ENCODE measurements around the gene PPP1R27.
"Not testable (repeated sequence)": the region's sequence is repeated elsewhere in the genome, so short reads cannot be mapped to it uniquely, and the experiment has no call there.

PPP1R27 gene

DNA sequence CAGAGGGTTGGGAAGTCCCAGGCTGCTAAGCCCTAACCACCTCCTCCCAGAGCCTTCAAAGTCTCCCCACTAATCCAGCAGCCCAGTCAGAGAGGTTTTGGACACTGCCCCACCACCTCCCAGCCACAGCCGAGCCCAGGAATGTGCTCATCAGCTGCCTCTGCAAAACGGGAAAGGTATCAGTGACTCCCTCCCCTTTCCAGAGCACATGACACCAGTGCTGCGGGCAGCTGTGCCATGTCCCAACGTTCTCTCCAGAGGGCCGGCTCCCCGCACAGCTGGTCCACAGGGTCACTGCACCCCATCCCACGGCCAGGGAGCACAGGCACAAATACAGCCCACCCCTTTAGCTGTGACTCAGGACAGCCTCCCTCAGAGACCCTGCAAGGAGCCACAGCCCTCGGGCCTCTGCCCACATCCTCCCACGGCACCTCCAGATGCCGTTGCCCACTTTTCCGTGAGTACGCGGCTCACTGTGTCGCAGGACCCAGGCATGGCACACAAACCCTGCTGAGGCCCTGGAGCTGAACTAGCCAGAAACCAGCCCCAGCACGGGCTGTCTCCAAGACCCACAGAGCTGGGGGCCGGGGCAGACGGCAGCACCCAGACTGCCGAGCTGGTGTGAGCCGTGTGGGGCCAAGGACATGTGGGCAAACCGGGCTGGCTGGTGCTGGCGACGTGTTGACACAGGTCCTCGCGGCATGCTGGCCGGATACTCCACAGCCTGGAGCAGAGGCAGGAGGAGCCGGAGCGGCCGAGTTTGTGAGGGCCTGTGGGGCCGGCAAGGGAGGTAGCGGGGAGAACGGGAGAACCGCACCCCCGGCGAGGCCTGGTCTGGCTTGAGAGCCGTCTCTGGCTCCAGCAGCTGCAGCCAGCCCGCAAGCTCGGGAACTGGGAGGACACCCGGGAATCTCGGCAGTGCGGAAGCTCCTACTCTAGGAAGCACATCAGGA lies 6.3 kb upstream of the PPP1R27 start:
- Histone ChIP-seq H3K27me3 (ENCODE audit: control insufficient read depth in 1 of 2, insufficient read depth in 2 of 2, low read length in 2 of 2) (no peaks in the 10 kb centered on the region), H3K36me3 (ENCODE audit: control insufficient read depth in 1 of 2, insufficient read depth in 2 of 2, low read length in 2 of 2) (peaks cover 31 to 36% of the 10 kb centered on the region in 2 donors), H3K27ac (ENCODE audit: low read depth, low read length) (no peak overlapping the region), H3K4me1 (ENCODE audit: control insufficient read depth in 1 of 2, insufficient read depth in 2 of 2, low read length in 2 of 2) (no peaks in the 10 kb centered on the region), H3K9me3 (ENCODE audit: control insufficient read depth in 1 of 2, low read length in 2 of 2) (no peaks in the 10 kb centered on the region), H3K9ac (ENCODE audit: low read depth in 1 of 2, low read length in 2 of 2) (no peak overlapping the region), H3K4me3 (ENCODE audit: low read depth in 1 of 2, low read length in 2 of 2) (no peak overlapping the region)

DNA sequence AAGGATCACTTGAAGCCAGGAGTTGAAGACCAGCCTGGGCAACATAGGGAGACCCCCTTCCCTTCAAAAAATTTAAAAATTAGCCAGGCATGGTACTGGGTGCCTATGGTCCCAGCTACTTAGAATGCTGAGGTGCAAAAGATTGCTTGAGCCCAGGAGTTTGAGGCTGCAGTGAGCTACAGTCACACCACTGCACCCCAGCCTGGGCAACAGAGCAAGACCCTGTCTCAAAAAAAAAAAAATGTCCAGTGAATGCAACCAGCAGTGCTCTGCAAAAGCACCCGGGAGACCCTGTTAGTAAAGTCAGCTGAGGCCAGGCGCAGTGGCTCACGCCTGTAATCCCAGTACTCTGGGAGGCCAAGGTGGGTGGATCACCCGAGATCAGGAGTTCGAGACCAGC lies 5.2 kb upstream of the PPP1R27 start:
- not testable (repeated sequence) for H3K4me1 ChIP-seq (ENCODE audit: control insufficient read depth in 1 of 2, insufficient read depth in 2 of 2, low read length in 2 of 2); H3K27ac ChIP-seq (ENCODE audit: low read depth, low read length); H3K4me3 ChIP-seq (ENCODE audit: low read depth in 1 of 2, low read length in 2 of 2); H3K27me3 ChIP-seq (ENCODE audit: control insufficient read depth in 1 of 2, insufficient read depth in 2 of 2, low read length in 2 of 2); H3K9me3 ChIP-seq (ENCODE audit: control insufficient read depth in 1 of 2, low read length in 2 of 2); H3K9ac ChIP-seq (ENCODE audit: low read depth in 1 of 2, low read length in 2 of 2)
- peaks cover 21 to 26% of the 10 kb centered on the region in 2 donors for H3K36me3 ChIP-seq (ENCODE audit: control insufficient read depth in 1 of 2, insufficient read depth in 2 of 2, low read length in 2 of 2)

DNA sequence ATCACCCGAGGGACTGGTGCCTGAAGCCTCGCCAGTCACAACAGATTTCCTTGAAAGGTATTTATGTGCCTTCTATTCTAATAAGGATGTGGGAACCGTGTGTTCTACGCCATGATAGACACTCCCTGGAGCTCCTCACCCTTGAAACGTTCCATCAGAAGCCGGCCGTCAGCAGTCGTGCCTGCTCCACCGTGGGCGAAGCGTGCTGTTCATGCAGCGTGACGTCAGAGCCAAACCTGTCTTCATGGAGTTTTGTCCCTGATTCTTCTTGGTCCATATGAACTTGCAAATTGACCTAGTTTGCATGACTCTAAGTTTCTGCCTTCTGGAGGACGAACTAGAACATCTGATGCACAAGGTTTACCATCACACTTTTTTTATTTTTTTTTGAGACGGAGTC lies 4.5 kb upstream of the PPP1R27 start:
- Histone ChIP-seq H3K9ac (ENCODE audit: low read depth in 1 of 2, low read length in 2 of 2) (no peak overlapping the region), H3K27me3 (ENCODE audit: control insufficient read depth in 1 of 2, insufficient read depth in 2 of 2, low read length in 2 of 2) (no peaks in the 10 kb centered on the region), H3K27ac (ENCODE audit: low read depth, low read length) (no peak overlapping the region)

DNA sequence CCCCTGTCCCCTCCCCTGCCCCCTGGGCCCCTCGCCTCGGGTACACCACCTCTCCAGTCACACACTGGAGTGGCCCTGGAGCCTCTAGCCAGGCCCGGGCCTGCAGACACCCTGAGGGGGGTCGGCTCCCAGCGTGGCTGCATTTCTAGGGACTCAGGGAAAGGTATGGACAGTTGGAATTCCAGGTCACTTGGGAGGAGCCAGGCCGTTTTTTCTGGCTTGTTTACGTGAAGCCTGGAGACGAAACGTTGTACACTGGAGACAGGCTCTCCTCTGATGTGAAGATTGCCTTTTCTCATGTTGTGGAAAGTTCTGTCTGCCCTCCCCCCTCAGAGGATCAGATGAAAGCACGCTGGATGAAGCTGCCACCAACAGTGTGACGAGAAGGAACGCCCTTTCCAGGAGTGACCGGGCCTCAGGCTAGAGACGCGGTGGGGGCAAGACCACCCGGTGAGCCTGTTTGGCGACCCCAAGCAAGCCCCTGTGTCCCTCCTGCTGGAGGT lies 4.0 kb upstream of the PPP1R27 start:
- H3K27ac ChIP-seq (ENCODE audit: low read depth, low read length): no peak overlapping the region
- H3K27me3 ChIP-seq (ENCODE audit: control insufficient read depth in 1 of 2, insufficient read depth in 2 of 2, low read length in 2 of 2): no peaks in the 10 kb centered on the region
- H3K36me3 ChIP-seq (ENCODE audit: control insufficient read depth in 1 of 2, insufficient read depth in 2 of 2, low read length in 2 of 2): peaks cover 8 to 13% of the 10 kb centered on the region in 2 donors
- peaks cover 1 to 3% of the 10 kb centered on the region in 2 donors for H3K4me1 ChIP-seq (ENCODE audit: control insufficient read depth in 1 of 2, insufficient read depth in 2 of 2, low read length in 2 of 2)
- H3K4me3 ChIP-seq (ENCODE audit: low read depth in 1 of 2, low read length in 2 of 2): no peak overlapping the region
- H3K9ac ChIP-seq (ENCODE audit: low read depth in 1 of 2, low read length in 2 of 2): no peak overlapping the region
- no peaks in the 10 kb centered on the region for H3K9me3 ChIP-seq (ENCODE audit: control insufficient read depth in 1 of 2, low read length in 2 of 2)

More for the DNA sequence above, 4.5 kb upstream of the PPP1R27 start:
- Histone ChIP-seq H3K4me1 (ENCODE audit: control insufficient read depth in 1 of 2, insufficient read depth in 2 of 2, low read length in 2 of 2) (no peaks in the 10 kb centered on the region), H3K36me3 (ENCODE audit: control insufficient read depth in 1 of 2, insufficient read depth in 2 of 2, low read length in 2 of 2) (peaks cover 13 to 18% of the 10 kb centered on the region in 2 donors), H3K9me3 (ENCODE audit: control insufficient read depth in 1 of 2, low read length in 2 of 2) (no peaks in the 10 kb centered on the region), H3K4me3 (ENCODE audit: low read depth in 1 of 2, low read length in 2 of 2) (no peak overlapping the region)

- Histone ChIP-seq H3K27ac (ENCODE audit: low read depth, low read length) (no peak overlapping the region), H3K4me3 (ENCODE audit: low read depth in 1 of 2, low read length in 2 of 2) (no peak overlapping the region), H3K9me3 (ENCODE audit: control insufficient read depth in 1 of 2, low read length in 2 of 2) (no peaks in the 10 kb centered on the region), H3K4me1 (ENCODE audit: control insufficient read depth in 1 of 2, insufficient read depth in 2 of 2, low read length in 2 of 2) (peaks cover 5 to 7% of the 10 kb centered on the region in 2 donors), H3K27me3 (ENCODE audit: control insufficient read depth in 1 of 2, insufficient read depth in 2 of 2, low read length in 2 of 2) (no peaks in the 10 kb centered on the region), H3K36me3 (ENCODE audit: control insufficient read depth in 1 of 2, insufficient read depth in 2 of 2, low read length in 2 of 2) (peaks cover 0 to 2% of the 10 kb centered on the region in 2 donors), H3K9ac (ENCODE audit: low read depth in 1 of 2, low read length in 2 of 2) (no peak overlapping the region)
Observed at GRCh38 chr17:81837641-81838040, 2.8 kb upstream of the PPP1R27 start.

GRCh38 chr17:81833921-81834830 lies 674 bp downstream of the PPP1R27 start:
- Histone ChIP-seq H3K4me3 (ENCODE audit: low read depth in 1 of 2, low read length in 2 of 2) (peak overlapping the region; percentile 77 to 79), H3K27ac (ENCODE audit: low read depth, low read length) (peak overlapping the region; percentile 92), H3K27me3 (ENCODE audit: control insufficient read depth in 1 of 2, insufficient read depth in 2 of 2, low read length in 2 of 2) (no peaks in the 10 kb centered on the region), H3K4me1 (ENCODE audit: control insufficient read depth in 1 of 2, insufficient read depth in 2 of 2, low read length in 2 of 2) (peaks cover 18 to 20% of the 10 kb centered on the region in 2 donors), H3K9me3 (ENCODE audit: control insufficient read depth in 1 of 2, low read length in 2 of 2) (no peaks in the 10 kb centered on the region), H3K9ac (ENCODE audit: low read depth in 1 of 2, low read length in 2 of 2) (peak overlapping the region; percentile 69 to 81), H3K36me3 (ENCODE audit: control insufficient read depth in 1 of 2, insufficient read depth in 2 of 2, low read length in 2 of 2) (no peaks in the 10 kb centered on the region)

GRCh38 chr17:81833160-81833920 lies 1.5 kb downstream of the PPP1R27 start, which contains the start of gene MCRIP1:
MCRIP1 (minus strand) TSS chr17:81833291; CDS start chr17:81824506, 8,785 bp downstream.
- peak within 1 kb of the TSS; percentile 92 for H3K27ac ChIP-seq (ENCODE audit: low read depth, low read length)
- peak within 1 kb of the TSS; percentile 79 to 87 for H3K4me3 ChIP-seq (ENCODE audit: low read depth in 1 of 2, low read length in 2 of 2)
- H3K27me3 ChIP-seq (ENCODE audit: control insufficient read depth in 1 of 2, insufficient read depth in 2 of 2, low read length in 2 of 2): no peaks in the 10 kb centered on the region
- H3K36me3 ChIP-seq (ENCODE audit: control insufficient read depth in 1 of 2, insufficient read depth in 2 of 2, low read length in 2 of 2): no peaks in the 10 kb centered on the region
- H3K9me3 ChIP-seq (ENCODE audit: control insufficient read depth in 1 of 2, low read length in 2 of 2): no peaks in the 10 kb centered on the region
- H3K9ac ChIP-seq (ENCODE audit: low read depth in 1 of 2, low read length in 2 of 2): peak within 1 kb of the TSS; percentile 88 to 92
- peaks cover 18 to 20% of the 10 kb centered on the region in 2 donors for H3K4me1 ChIP-seq (ENCODE audit: control insufficient read depth in 1 of 2, insufficient read depth in 2 of 2, low read length in 2 of 2)

GRCh38 chr17:81832608-81833159 lies 2.2 kb downstream of the PPP1R27 start:
- Histone ChIP-seq H3K9ac (ENCODE audit: low read depth in 1 of 2, low read length in 2 of 2) (peak overlapping the region; percentile 88 to 92), H3K4me1 (ENCODE audit: control insufficient read depth in 1 of 2, insufficient read depth in 2 of 2, low read length in 2 of 2) (peaks cover 18 to 20% of the 10 kb centered on the region in 2 donors)

DNA sequence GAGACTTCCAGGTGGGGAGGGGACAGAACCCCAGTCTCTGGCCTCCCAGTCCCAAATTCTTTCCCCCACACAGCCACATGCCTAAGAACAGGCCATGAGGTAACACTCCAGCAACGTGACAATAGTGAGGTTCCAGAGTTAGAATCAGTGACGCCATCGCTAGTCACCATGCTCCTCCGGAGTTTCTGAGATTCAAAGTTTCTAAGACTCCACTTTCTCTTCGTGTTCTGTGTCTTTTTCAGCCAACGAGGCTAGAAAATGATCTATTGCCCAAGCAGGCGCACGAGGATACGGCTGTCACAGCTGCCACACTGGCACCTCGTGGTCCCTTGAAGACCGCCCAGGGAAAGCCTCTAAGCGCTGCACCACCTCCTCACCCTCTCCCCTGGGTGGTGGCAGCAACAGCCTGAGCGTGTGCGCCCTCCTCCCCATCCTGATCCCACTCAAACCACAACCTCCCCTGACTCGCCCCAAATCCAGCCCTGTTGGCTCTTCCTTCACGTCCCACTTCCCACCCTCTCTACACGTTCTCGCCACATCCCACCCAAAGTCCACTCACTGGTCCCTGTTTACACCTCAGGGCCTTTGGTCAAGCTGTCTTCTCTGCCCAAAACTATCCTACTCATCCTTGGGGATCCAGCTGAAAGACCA lies 2.8 kb downstream of the PPP1R27 start:
- H3K4me1 ChIP-seq (ENCODE audit: control insufficient read depth in 1 of 2, insufficient read depth in 2 of 2, low read length in 2 of 2): peaks cover 18 to 20% of the 10 kb centered on the region in 2 donors
- peak overlapping the region; percentile 88 to 92 for H3K9ac ChIP-seq (ENCODE audit: low read depth in 1 of 2, low read length in 2 of 2)
- H3K9me3 ChIP-seq (ENCODE audit: control insufficient read depth in 1 of 2, low read length in 2 of 2): no peaks in the 10 kb centered on the region
- H3K4me3 ChIP-seq (ENCODE audit: low read depth in 1 of 2, low read length in 2 of 2): peak overlapping the region; percentile 71 to 87
- H3K36me3 ChIP-seq (ENCODE audit: control insufficient read depth in 1 of 2, insufficient read depth in 2 of 2, low read length in 2 of 2): no peaks in the 10 kb centered on the region
- peak overlapping the region; percentile 51 for H3K27ac ChIP-seq (ENCODE audit: low read depth, low read length)
- H3K27me3 ChIP-seq (ENCODE audit: control insufficient read depth in 1 of 2, insufficient read depth in 2 of 2, low read length in 2 of 2): no peaks in the 10 kb centered on the region

More at GRCh38 chr17:81832608-81833159, 2.2 kb downstream of the PPP1R27 start:
- no peaks in the 10 kb centered on the region for H3K36me3 ChIP-seq (ENCODE audit: control insufficient read depth in 1 of 2, insufficient read depth in 2 of 2, low read length in 2 of 2)
- peak overlapping the region; percentile 71 to 87 for H3K4me3 ChIP-seq (ENCODE audit: low read depth in 1 of 2, low read length in 2 of 2)
- no peaks in the 10 kb centered on the region for H3K27me3 ChIP-seq (ENCODE audit: control insufficient read depth in 1 of 2, insufficient read depth in 2 of 2, low read length in 2 of 2)
- H3K27ac ChIP-seq (ENCODE audit: low read depth, low read length): peak overlapping the region; percentile 51
- no peaks in the 10 kb centered on the region for H3K9me3 ChIP-seq (ENCODE audit: control insufficient read depth in 1 of 2, low read length in 2 of 2)

All from duodenal mucosa (tissue), 2 donors.